Ovary (tissue), 3 donors: ENCODE data around the gene DAB2IP.

Experiments used
- CTCF ChIP-seq, 3 donors: fragments of 450-650 bp in 2 of 3; fragments of 200-600 bp in 1 of 3; IDR thresholded peaks; one replicate each; pipeline versions ENCODE4 v1.5.1 to v1.8.0; 2016 to 2022; ENCODE audit warnings: antibody characterized with exemption in 3 of 3, mild to moderate bottlenecking in 1 of 3
- EP300 ChIP-seq: sonication (generic); formaldehyde crosslinking; IDR thresholded peaks from one replicate; pipeline ENCODE4 v1.6.1; 2017; ENCODE audit warnings: antibody characterized with exemption
- POLR2A ChIP-seq: fragments of 450-650 bp; IDR thresholded peaks from one replicate; pipeline ENCODE4 v1.6.1; 2017; ENCODE audit warnings: antibody characterized with exemption, mild to moderate bottlenecking, moderate library complexity
- donor health status: DM: no; HTN: no; CAD: no.

DNA sequence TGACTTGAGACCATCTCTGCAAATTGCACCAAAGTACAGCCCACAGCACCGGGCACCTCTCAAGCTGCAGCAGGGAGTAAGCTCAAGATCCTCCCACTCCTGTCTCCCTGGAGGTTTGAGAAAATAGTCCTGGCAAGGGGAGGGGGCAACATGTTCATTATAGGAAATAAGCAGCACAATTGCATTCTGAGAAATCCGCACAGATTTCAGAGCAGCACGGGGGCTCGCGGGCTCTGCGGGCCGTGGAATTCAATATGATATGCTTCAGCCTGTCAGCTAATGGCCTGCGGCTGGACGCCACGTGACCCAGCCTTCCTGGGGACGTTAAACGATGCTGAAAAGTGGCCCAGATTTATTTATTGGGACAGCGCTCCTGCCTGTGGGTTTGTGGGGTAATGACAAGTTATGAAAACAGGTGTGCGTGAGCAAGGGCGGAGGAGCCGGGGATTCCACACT, 156.4 kb downstream of the DAB2IP start:
- TF ChIP-seq CTCF (IDR thresholded peaks at IDR 0.05) (peak in 1 of 3 donors; percentile 35), EP300 (no peak), POLR2A (no peak)
